GM21737 (cell line): ENCODE results near the gene IFT20.
"Not testable (repeated sequence)": the region's sequence is repeated elsewhere in the genome, so short reads cannot be mapped to it uniquely, and the experiment has no call there.

Experiments used
- ATAC-seq: cut with Tn5 transposase; IDR thresholded peaks from one replicate; pipeline ENCODE4 v1.9.1; 2021; ENCODE audit warnings: mild to moderate bottlenecking, moderate library complexity; ENCODE audit not compliant: unreplicated experiment

The IFT20 gene

GRCh38 chr17:28317099-28317965 lies 17.9 kb downstream of the IFT20 start:
- no peak for ATAC-seq

- ATAC-seq, result no peak
Measured at GRCh38 chr17:28315846-28316705, 19.2 kb downstream of the IFT20 start.

- ATAC-seq, result no peak
Measured at GRCh38 chr17:28313841-28314240, 21.4 kb downstream of the IFT20 start.

- no peak for ATAC-seq
Measured at GRCh38 chr17:28306954-28307401, 28.3 kb downstream of the IFT20 start.

- no peak for ATAC-seq
Measured at GRCh38 chr17:28298449-28298848, 36.8 kb downstream of the IFT20 start.

GRCh38 chr17:28295677-28296578 lies 39.3 kb downstream of the IFT20 start:
- no peak for ATAC-seq

- no peak for ATAC-seq
Measured at GRCh38 chr17:28293994-28294393, 41.3 kb downstream of the IFT20 start.

- not testable (repeated sequence) for ATAC-seq
Measured at GRCh38 chr17:28292878-28293277, 42.4 kb downstream of the IFT20 start.

- ATAC-seq, result no peak
Measured at GRCh38 chr17:28291780-28292330, 43.4 kb downstream of the IFT20 start.

GRCh38 chr17:28290703-28291102 lies 44.6 kb downstream of the IFT20 start:
- no peak for ATAC-seq

GRCh38 chr17:28285965-28286364 lies 49.3 kb downstream of the IFT20 start:
- ATAC-seq, result no peak

- no peak for ATAC-seq
Measured at GRCh38 chr17:28282596-28282995, 52.7 kb downstream of the IFT20 start.

GRCh38 chr17:28280826-28281225 lies 54.4 kb downstream of the IFT20 start:
- ATAC-seq, result no peak

GRCh38 chr17:28279411-28279810 lies 55.9 kb downstream of the IFT20 start:
- no peak for ATAC-seq
